HG03039 (cell line): ENCODE measurements around the gene PTPMT1.
A peak's percentile ranks its signal among the peaks of the same experiment; 100 is the strongest.
"Not testable (repeated sequence)": the region's sequence is repeated elsewhere in the genome, so short reads cannot be mapped to it uniquely, and the experiment has no call there.

ENCODE experiments used
- ATAC-seq: cut with Tn5 transposase; IDR thresholded peaks from one replicate; pipeline ENCODE4 v1.9.1; 2021; ENCODE audit warnings: mild to moderate bottlenecking, moderate library complexity; ENCODE audit not compliant: unreplicated experiment

PTPMT1 gene

GRCh38 chr11:47545298-47545697 is 20.1 kb upstream of the PTPMT1 start:
- ATAC-seq, result no peak

- ATAC-seq, result not testable (repeated sequence)
These were observed 19.1 kb upstream of the PTPMT1 start for GRCh38 chr11:47546274-47546673.

DNA sequence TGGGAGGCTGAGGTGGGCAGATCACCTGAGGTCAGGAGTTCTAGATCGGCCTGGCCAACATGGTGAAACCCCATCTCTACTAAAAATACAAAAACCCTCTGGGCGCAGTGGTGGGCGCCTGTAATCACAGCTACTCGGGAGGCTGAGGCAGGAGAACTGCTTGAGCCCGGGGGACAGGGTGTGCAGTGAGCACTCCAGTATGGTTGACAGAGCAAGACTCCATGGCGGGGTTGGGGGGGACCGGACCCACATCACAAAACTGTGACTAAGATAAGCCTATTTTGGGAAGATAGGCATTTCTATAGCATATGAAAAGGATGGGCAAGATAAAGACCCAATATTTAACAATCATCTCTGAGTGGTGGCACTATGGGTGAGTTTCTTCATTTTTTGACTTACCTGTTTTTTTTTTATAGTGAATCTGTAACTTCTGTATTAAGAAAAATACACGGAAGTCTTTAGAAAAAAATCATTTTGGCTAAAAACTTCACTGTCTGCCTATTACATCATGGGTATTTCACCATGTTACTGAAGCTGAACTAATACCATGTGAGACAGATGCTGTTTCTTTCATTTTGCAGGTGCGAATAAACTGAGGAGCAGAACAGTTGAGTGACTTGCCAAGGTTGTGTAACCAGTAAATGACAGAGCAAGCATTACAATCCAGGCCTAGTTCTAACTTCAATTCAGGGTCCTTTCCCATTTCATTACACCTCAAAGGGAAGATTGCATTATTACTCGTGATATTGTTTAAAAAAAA is 14.9 kb upstream of the PTPMT1 start:
- ATAC-seq, result no peak

DNA sequence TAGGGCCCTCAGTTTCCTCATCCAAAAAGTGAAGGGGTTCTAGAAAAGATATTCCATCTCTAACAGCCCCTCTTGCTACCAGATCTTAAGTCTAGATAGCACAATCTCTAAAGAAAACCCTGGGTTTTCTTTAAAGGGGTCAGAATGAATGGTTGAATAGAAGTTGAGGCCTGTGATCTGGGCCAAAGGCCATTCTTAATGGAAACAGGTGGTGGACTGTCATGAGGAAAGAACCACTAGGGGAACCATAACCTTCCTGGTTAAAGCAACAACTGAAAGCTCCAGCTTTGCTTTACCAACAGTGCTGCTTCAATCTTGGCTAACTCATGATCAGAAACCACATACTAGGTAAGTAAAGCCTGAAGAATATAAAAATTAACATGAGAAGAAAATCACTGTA is 14.3 kb upstream of the PTPMT1 start:
- ATAC-seq, result no peak

DNA sequence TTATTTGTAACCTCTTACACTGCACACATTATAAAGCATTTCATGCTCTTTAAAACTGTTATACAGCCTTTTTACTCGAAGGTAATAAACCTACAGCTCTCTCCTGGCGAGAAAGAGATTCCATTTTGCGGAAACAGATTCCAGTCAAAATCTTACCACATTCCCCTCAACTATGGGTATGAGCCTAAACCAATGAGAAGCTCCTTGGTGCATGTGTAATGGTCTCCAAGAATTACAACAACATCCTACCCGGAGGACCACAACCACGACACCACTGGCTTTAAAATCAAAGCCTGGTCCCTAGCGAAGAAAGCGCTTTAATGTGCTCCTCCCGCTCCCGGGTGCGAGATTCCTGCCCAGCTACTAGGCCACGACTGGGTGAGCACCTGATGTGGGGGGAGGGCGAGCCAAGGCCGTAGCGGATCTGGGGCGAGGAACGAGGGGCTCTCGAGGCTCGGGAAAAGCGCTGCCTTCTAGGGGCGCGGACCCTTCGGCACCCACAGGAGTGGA is 13.3 kb upstream of the PTPMT1 start:
- peak; percentile 7 for ATAC-seq

GRCh38 chr11:47552566-47553405 is 12.6 kb upstream of the PTPMT1 start, which contains the start of gene CELF1:
CELF1 (minus strand) TSS chr11:47553132; CDS start chr11:47499523, 53,609 bp downstream.
- peak; percentile 88 for ATAC-seq

DNA sequence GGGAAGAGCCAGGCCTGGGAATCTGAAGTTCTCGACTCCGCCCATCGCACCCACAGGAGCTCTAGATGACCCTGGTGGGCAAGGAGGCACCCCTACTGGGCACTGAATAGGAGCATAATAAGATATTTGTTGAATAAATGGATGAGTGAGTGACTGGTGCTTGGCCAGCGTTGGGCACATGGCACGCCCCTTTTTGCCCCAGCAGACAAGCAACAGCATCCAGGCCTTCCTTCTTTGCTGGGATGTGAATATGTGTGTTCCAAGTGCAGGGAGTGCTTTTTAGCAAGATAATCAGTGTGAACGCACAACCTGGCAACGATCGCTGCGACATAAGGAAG is 12.0 kb upstream of the PTPMT1 start:
- peak; percentile 23 for ATAC-seq

- not testable (repeated sequence) for ATAC-seq
These were observed 8.4 kb upstream of the PTPMT1 start for GRCh38 chr11:47557004-47557403.

GRCh38 chr11:47558695-47559094 is 6.7 kb upstream of the PTPMT1 start:
- no peak for ATAC-seq

DNA sequence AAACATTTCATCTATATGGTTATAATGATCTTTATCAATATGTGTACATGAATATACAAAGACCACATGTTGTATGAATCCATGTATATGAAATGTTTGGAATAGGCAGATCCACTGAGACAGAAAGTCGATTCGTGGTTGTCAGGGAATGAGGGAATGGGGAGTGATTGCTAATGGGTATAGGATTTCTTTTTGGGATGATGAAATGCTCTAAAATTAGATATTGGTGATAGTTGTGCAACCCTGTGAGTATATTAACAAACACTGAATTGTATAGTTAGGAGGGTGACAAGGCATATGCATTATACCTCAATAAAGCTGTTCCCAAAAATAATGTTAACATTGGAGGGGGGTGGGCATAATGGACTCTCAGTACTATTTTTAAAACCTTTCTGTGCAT is 5.0 kb upstream of the PTPMT1 start:
- ATAC-seq, result no peak

GRCh38 chr11:47562393-47562792 is 3.0 kb upstream of the PTPMT1 start:
- ATAC-seq, result not testable (repeated sequence)

DNA sequence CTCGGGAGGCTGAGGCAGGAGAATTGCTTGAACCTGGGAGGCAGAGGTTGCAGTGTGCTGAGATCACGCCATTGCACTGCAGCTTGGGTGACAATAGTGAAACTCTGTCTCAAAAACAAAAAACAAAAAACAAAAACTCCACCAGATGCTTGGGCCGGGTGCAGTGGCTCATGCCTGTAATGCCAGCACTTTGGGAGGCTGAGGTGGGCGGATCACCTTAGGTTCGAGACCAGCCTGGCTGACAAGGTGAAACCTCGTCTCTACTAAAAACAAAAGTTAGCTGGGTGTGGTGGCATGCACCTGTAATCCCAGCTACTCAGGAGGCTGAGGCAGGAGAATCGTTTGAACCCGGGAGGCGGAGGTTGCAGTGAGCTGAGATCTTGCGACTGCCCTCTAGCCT is 1.0 kb upstream of the PTPMT1 start:
- not testable (repeated sequence) for ATAC-seq

DNA sequence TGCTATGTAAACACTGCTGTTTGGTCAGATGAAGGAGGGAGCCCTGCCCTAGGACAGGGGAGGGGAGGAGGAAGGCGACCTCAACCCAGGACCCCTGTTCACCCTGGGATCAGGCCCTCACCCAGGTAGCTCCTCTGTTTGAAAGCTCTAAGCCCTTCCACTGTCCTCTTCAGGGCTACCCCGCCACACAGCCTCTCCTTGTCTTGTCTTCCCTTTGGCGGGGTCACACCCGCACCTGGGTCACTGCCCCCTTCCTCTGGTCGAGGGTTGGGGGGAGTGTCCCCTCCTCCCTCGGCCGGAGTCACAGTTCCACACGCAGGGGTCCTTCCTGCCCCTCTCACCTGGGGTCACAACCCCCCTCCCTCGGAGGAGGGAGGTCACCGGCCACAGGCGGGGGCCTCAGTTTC is 463 bp upstream of the PTPMT1 start:
- ATAC-seq, result no peak

GRCh38 chr11:47566149-47566698 is 825 bp downstream of the PTPMT1 start:
- ATAC-seq, result no peak

GRCh38 chr11:47569646-47570045 is 4.2 kb downstream of the PTPMT1 start:
- no peak for ATAC-seq

- no peak for ATAC-seq
These were observed 5.4 kb downstream of the PTPMT1 start for GRCh38 chr11:47570651-47571356.

GRCh38 chr11:47571357-47571729 is 5.9 kb downstream of the PTPMT1 start:
- ATAC-seq, result no peak

- ATAC-seq, result no peak
These were observed 6.5 kb downstream of the PTPMT1 start for GRCh38 chr11:47571895-47572294.

GRCh38 chr11:47572715-47573255 is 7.4 kb downstream of the PTPMT1 start:
- ATAC-seq, result no peak

GRCh38 chr11:47573321-47573720 is 7.9 kb downstream of the PTPMT1 start:
- no peak for ATAC-seq
